NCI-H446 treated with DMSO at 0.1 percent for 48 hours (cell line): Measurements from ENCODE around the gene STIM2.
"Not testable (repeated sequence)": the region's sequence is repeated elsewhere in the genome, so short reads cannot be mapped to it uniquely, and the experiment has no call there.

Source experiments
- DNase-seq: peaks from one replicate; lab custom pipeline; 2025; lab: John Stamatoyannopoulos, UW

STIM2 gene

DNA sequence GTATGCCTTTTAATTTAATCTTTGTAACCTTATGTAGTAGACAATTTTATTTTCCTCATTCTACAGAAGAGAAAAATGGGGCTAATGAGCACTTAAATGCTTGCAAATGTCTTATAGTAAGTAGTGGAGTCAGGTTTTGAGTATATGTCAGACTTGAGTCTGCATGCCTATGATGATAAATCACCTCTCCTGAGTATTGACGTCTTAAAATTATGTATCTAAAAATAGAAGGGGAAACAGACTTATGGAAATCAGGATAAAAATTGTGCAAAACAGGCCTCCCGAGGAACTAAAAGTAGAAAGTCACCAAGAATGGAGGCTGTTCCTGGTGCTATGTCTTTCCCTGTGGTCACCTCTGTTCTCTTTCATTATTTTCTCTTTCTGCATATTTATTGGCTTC, 92.7 kb downstream of the STIM2 start:
- DNase-seq: no peak

DNA sequence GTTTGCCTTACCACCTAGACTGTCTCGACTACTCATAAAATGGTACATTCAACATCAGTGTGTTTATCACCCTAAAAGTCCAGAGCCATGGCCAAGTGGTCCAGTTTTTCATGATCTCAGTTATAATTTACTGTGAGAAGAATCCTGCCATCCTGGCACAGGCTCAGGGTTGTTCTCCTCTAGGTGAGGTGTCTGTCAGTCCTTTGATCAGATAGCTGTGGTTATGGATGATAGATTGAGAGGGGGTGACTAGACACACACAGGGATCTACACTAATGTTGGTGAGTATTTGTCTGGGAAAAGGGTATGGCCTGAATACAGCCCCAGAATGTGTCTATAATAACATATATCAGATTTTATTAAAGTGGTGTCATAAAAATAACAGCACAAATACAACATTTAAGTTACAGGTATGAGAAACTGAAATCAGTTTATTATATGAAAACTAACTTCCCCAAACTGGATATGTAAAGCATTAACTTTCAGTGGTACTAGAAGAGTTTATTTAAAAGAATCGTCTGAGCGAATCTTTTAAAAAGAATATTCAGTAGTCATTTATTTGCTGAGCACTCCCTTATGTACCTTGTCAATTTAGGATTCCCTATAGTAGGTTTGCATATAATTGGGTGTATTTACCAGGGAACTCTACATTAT, 93.3 kb downstream of the STIM2 start:
- DNase-seq: no peak

DNA sequence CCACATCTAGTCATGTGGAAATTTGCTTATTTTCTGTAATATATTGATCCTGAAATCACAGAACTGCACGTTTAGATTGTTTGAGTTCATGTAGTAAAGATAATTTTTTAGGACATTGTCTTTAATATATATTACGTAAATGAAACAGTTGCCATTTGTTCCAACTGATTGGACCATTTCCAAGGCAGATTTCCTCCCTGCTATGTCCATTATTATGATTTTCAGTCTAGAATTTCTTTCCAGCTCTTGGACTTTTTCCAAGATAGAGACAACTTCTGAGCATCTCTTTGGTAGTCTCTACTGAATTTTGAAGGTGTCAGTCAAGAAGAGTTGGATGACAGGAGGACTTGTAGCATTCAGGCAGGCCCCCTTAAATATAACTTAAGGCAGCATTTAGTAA, 94.6 kb downstream of the STIM2 start:
- DNase-seq: peak; percentile 71

DNA sequence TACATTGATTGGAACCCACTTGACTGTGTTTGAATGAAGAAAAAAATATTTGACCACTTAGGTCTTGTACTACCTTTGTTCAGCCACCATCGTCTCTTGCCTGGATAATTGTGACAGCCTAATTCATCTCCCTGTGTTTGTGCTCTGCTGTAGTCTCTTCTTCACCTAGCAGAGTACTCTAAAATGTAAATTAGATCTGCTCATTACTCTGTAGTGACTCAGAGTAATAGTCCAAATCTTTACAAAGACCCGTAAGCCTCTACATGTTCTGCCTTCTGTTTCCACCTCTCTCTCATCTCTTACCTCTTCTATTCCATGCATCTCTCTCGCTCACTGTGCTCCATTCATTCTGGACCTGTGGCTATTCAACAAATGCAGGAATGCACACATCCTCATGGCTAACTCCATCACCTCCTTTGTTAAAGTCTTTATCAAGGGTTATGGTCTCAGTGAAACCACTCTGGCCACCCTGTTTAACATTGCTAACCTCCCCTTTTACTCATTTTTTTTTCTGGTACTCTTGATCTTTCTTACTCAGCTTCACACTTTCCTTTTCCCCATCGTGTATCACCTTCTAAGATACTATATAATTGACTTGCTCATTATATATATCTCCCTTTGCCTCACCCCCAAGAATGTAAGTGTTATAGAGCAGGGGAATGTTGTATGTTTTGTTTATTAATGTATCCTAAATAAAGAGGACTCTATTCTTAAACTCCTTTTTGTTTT, 98.4 kb downstream of the STIM2 start:
- no peak for DNase-seq

GRCh38 chr4:26959654-26960047, 99.0 kb downstream of the STIM2 start:
- no peak for DNase-seq

DNA sequence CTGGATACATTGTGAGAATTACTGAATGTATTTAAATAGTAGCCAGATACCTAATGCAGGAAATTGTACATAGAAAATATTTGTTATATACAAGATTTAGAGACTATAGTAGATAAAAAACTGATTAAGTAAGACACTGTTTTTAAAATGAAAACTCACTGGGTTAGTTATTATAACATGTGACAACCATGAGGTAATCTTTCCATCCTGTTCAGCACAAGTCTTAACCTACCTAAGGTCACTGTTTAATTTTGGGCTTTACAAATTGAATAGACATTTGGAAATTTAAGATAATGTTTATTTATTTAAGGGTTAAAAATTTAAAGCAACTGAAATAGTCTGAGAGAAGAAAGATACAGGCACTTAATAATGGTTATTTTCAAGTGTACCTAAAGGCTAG, 102.1 kb downstream of the STIM2 start:
- no peak for DNase-seq

- no peak for DNase-seq
These were observed 103.9 kb downstream of the STIM2 start for GRCh38 chr4:26964512-26964911.

DNA sequence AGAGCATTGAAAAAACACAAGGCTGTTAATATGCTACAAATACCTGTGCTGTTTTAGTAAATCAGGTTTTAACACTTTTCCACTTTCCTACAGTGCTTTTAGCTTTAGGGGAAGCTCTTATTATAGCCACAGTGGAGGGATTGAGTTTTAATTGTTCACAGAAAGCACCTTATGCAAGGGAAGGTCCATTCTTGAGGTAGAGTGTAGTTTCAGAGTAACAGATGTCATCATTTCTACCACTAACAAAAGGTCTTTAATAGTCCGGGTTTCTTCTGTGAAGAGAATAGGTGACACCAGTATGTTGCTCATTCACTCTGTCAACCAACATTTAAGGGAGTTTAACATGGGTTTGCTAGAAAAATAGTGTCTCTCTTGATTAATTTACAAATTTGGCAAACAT, 104.4 kb downstream of the STIM2 start:
- DNase-seq: no peak

- not testable (repeated sequence) for DNase-seq
These were observed 115.0 kb downstream of the STIM2 start for GRCh38 chr4:26975464-26976181.

DNA sequence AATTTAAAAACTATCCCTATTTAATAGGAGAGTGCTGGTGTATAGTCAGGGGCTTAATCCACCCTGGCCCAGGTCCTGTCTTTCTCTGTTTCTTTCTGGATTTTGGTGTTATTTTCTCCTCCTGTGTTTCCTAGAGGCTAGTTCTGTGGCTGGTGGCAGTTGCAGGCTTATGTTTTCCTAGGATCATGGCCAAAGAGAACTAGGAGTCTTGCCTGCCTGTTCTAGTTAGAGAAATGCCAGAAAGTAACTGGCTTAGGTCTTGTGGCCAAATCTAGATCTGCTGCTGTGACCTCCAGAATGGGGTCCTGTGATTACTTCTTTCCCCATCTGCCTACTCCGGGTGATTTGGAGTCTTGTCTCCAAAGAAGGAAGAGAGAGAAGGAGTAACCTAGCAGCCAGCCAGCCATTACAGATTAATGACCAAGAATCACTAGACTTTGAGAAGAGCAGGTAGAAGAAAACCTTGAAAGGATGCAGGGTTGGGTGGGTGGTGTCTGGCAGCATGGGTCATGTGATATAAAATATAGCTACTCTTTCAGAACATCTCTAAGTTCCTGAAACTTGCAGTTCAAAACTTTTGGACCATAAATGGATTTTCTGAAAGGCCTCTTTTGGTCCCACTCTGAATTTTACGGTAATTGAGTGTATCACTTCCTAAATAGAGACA, 117.9 kb downstream of the STIM2 start:
- DNase-seq: peak; percentile 25

DNA sequence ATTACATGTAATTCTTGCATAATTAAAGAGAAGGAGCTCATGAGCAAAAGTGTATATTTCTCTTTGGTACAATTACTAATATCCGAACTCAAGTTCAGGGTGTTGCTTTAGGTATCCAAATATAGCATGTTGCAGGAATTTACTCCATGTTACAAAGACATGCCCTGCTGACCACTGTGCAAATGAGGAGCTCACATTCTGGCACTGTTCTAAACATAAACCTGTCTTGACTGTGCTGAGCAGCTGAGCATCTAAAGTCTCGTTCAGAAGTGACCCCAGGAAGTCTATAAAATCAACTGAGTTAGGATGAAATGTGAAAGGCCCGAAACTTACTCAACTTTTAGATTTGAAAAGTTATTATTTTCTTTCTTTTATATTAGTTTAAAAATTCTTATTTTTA, 124.3 kb downstream of the STIM2 start:
- no peak for DNase-seq

DNA sequence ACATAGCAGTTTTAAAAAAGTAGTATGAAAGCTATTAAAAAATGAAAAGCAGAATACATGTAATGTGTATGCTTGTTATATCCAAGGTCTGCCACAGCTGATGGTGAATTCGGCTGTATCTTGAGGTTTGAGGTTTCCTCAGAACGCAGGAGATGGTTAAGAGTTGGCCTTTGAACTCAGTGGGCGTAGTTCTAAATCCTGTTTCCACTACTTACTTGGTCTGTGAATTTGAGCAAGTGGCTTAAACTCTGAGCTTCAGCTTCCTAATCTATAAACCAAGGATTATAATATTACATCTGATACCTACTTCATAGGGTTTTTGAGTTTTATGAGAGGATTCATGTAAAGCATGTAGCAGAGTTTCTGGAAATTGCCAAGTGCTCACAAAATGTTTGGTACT, 125.2 kb downstream of the STIM2 start:
- DNase-seq: no peak

GRCh38 chr4:26987191-26987590, 126.5 kb downstream of the STIM2 start:
- DNase-seq: no peak

- DNase-seq: no peak
These were observed 130.4 kb downstream of the STIM2 start for GRCh38 chr4:26991057-26991456.

DNA sequence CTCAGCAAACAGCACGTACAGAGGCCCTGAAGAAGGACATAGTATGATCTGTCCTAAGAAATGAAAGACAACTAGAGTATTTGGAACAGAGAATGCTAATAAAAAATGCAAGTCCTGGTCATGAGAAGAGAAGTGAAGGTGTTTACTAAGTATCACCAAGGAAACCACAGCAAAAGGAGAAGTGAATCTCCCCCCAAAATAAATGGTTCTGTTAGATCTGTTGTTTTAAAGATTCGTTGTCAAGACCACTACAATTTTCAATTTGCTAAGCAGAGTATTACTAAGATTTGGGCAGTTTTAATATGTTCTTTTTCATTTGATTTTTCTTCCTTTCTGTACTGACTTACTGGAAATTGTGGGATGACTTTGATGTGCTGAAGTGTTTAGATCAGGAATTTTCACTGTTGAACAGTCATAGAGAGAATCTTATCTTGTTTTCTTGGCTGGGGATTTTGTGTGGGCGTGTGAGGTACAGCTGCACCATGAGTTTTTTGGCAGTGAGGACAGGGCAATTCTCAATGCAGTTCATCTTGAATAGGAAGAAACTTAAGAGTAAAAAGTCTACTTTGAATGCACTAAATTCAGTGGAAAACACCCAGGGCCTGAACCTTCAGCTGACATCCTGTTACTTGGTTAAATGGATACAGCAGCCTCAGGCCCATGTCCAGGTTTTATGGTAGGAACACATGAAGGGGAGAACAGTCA, 132.2 kb downstream of the STIM2 start:
- DNase-seq: peak; percentile 13

DNA sequence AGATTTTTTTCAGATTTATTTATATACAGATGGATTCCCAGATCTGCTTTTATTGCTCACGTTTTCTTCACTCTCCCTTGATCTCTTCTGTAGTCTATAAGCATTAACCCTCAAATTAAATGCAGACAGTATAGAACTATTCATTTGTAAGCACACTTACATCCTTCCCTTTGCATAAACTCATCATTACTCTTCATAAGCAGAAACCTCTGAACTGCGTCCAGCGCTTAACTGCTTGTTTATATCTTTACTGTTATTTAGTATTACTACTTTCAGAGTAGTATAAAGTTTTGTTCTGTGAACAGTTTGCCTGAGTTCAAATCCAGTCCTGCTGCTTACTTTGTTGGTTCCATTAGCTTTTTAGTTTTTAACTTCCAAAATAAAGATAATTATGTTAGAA, 132.9 kb downstream of the STIM2 start:
- no peak for DNase-seq

- DNase-seq: no peak
These were observed 133.3 kb downstream of the STIM2 start for GRCh38 chr4:26993967-26994366.

- no peak for DNase-seq
These were observed 134.7 kb downstream of the STIM2 start for GRCh38 chr4:26995316-26995715.

DNA sequence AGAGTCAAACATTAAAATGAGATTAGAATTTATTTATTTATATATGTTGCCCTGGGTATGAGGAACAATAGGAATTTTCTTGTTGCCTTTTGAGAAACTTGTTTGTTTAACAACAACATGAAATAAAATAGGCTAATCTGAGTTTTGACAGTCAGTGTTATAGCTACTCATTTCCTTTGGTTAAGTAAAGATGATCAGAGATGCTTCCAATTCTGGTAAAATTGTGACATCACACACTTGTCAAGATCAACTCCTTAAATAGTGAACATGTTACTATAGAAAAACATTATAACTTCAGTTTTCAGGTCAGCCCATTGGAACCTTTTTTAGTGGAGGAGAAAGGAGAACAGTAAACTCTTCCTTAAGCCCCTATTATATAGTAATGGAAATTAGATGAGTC, 136.1 kb downstream of the STIM2 start:
- no peak for DNase-seq

- DNase-seq: no peak
These were observed 139.0 kb downstream of the STIM2 start for GRCh38 chr4:26999689-27000088.

- DNase-seq: peak; percentile 51
These were observed 139.5 kb downstream of the STIM2 start for GRCh38 chr4:27000122-27000521.

DNA sequence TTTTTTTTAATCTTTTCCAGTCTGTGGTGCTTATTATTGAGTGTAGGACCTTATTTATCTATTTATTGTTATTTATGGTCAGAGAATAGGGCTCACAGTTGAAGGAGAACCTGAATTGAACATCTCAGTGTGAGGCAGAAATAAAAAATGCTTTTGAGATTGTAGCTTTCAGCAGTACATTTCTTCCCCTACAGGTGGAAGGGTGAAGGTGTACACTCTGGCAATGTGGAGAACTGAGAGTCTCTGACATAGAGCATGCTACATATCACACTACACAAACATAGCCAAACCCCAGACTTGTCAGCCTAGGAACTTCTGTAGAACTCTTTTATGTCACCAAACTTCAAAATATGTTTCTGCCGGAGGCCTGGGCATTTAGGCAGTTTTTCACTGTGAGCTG, 140.2 kb downstream of the STIM2 start:
- DNase-seq: no peak
